GM12891 (cell line): ENCODE results near the gene HYAL3.
"Not testable (repeated sequence)": the region's sequence is repeated elsewhere in the genome, so short reads cannot be mapped to it uniquely, and the experiment has no call there.

Source experiments
- DNase-seq: peaks from one replicate; pipeline ENCODE4 v3.0.0; 2011; ENCODE audit warnings: low spot score; ENCODE audit not compliant: insufficient read length
- FAIRE-seq: peaks from 2 replicates; lab custom pipeline; 2011; peaks lifted over from hg19 to GRCh38; lab: Jason Lieb, UNC
- PAX5 ChIP-seq: IDR thresholded peaks from 2 replicates; pipeline ENCODE4 v1.6.1; 2011; ENCODE audit warnings: low read length, moderate library complexity, mild to moderate bottlenecking; ENCODE audit not compliant: insufficient read depth, severe bottlenecking
- POLR2A ChIP-seq: IDR thresholded peaks from 2 replicates; pipeline ENCODE4 v1.6.1; 2011; ENCODE audit warnings: low read depth, low read length, control low read depth
- POLR2AphosphoS5 ChIP-seq: IDR thresholded peaks from 2 replicates; pipeline ENCODE4 v1.6.1; 2011; ENCODE audit warnings: low read depth, low read length, control low read depth
- POU2F2 ChIP-seq: IDR thresholded peaks from 2 replicates; pipeline ENCODE4 v1.6.1; 2011; ENCODE audit warnings: low read depth, mild to moderate bottlenecking, control low read depth, low read length, moderate library complexity
- SPI1 ChIP-seq: IDR thresholded peaks from 2 replicates; pipeline ENCODE4 v1.6.1; 2011; ENCODE audit warnings: low read depth, low read length, control low read depth
- TAF1 ChIP-seq: IDR thresholded peaks from 2 replicates; pipeline ENCODE4 v1.6.1; 2011; ENCODE audit warnings: low read depth, low read length, control low read depth

HYAL3 gene

GRCh38 chr3:50292159-50293078 lies 6.8 kb downstream of the HYAL3 start, which contains the start of gene IFRD2:
IFRD2 (minus strand) TSS chr3:50292429; CDS start chr3:50292274, 155 bp downstream.
- peak; percentile 61 for TF ChIP-seq PAX5
- TF ChIP-seq TAF1, result peak; percentile 79
- TF ChIP-seq POLR2A, result peak; percentile 40
- no peak for TF ChIP-seq SPI1
- peak; percentile 56; the same call in 1 of the 2 replicates for TF ChIP-seq POU2F2
- TF ChIP-seq POLR2AphosphoS5, result peak; percentile 63
- peak; percentile 98 for DNase-seq
- FAIRE-seq, result peak; percentile 100

GRCh38 chr3:50290161-50290641 lies 9.0 kb downstream of the HYAL3 start:
- DNase-seq (no peak), FAIRE-seq (no peak)
- TF ChIP-seq POLR2A (no peak), PAX5 (no peak), TAF1 (no peak), POU2F2 (no peak), POLR2AphosphoS5 (no peak), SPI1 (no peak)

- TF ChIP-seq PAX5 (no peak), POLR2AphosphoS5 (no peak), TAF1 (no peak), POLR2A (no peak), POU2F2 (no peak), SPI1 (no peak)
- DNase-seq (no peak), FAIRE-seq (no peak)
Observed at GRCh38 chr3:50289130-50289529, 10.1 kb downstream of the HYAL3 start.

GRCh38 chr3:50288387-50289007 lies 10.7 kb downstream of the HYAL3 start:
- TF ChIP-seq POLR2A (no peak), POU2F2 (no peak), SPI1 (no peak), POLR2AphosphoS5 (no peak), PAX5 (no peak), TAF1 (no peak)
- no peak for FAIRE-seq
- no peak for DNase-seq

- DNase-seq (no peak), FAIRE-seq (no peak)
- TF ChIP-seq POLR2A (no peak), PAX5 (no peak), TAF1 (no peak), POLR2AphosphoS5 (no peak), SPI1 (no peak), POU2F2 (no peak)
Observed at GRCh38 chr3:50287262-50287661, 11.9 kb downstream of the HYAL3 start.

- no peak for FAIRE-seq
- TF ChIP-seq POLR2AphosphoS5 (peak; percentile 60), SPI1 (no peak)
- no peak for DNase-seq
Observed at GRCh38 chr3:50286322-50287227, 12.6 kb downstream of the HYAL3 start.

GRCh38 chr3:50284121-50284520 lies 15.1 kb downstream of the HYAL3 start:
- not testable (repeated sequence) for FAIRE-seq, DNase-seq

GRCh38 chr3:50279255-50280016 lies 19.8 kb downstream of the HYAL3 start:
- TF ChIP-seq PAX5, result no peak
- no peak for TF ChIP-seq TAF1
- TF ChIP-seq SPI1, result no peak
- no peak for TF ChIP-seq POLR2A
- TF ChIP-seq POLR2AphosphoS5, result no peak
- no peak for TF ChIP-seq POU2F2
- FAIRE-seq (no peak), DNase-seq (no peak)

- TF ChIP-seq TAF1, result no peak
- TF ChIP-seq POLR2AphosphoS5, result no peak
- FAIRE-seq, result no peak
Observed at GRCh38 chr3:50278880-50279224, 20.4 kb downstream of the HYAL3 start, which contains the start of gene LSMEM2. LSMEM2 (plus strand) TSS chr3:50279087; CDS start chr3:50279114, 27 bp downstream.

More at GRCh38 chr3:50278880-50279224, 20.4 kb downstream of the HYAL3 start, which contains the start of gene LSMEM2:
- no peak for DNase-seq
